CD4-positive, CD25-positive, alpha-beta regulatory T cell (primary cell): ENCODE data around the gene ATXN2. TPM values are rescaled to one million over a fixed set of nuclear protein-coding genes. Genes with fewer than 3 reads are reported as not detected.
A peak's percentile ranks its signal among the peaks of the same experiment; 100 is the strongest.

ENCODE experiments used
- ATAC-seq, 2 donors: fragments of 150-1000 bp; cut with Tn5 transposase; one replicate each; pipeline ENCODE4 v1.10.0; 2021; ENCODE audit warnings: low read depth in 2 of 2, moderate number of reproducible peaks in 2 of 2, moderate library complexity in 1 of 2
- DNase-seq, 3 donors: peaks; one replicate each; pipeline versions ENCODE4 v3.0.0 to v3.0.0-alpha.2; 2012 to 2022; ENCODE audit warnings: mixed read lengths in 1 of 3
- H3K27ac ChIP-seq: one replicate; pipeline ENCODE4 v1.7.0; 2013; ENCODE audit warnings: mild to moderate bottlenecking, low read length; ENCODE audit not compliant: insufficient read depth, poor library complexity, severe bottlenecking
- H3K27me3 ChIP-seq: one replicate; pipeline ENCODE4 v1.7.0; 2013; ENCODE audit warnings: low read length; ENCODE audit not compliant: control insufficient read depth, insufficient read depth
- H3K36me3 ChIP-seq: one replicate; pipeline ENCODE4 v1.7.0; 2013; ENCODE audit warnings: mild to moderate bottlenecking, low read length, moderate library complexity; ENCODE audit not compliant: control insufficient read depth, insufficient read depth
- H3K4me1 ChIP-seq: 2 replicates; pipeline ENCODE4 v1.7.0; 2013; ENCODE audit warnings: mild to moderate bottlenecking, low read length; ENCODE audit not compliant: insufficient read depth, control insufficient read depth, poor library complexity, severe bottlenecking
- H3K4me3 ChIP-seq: one replicate; pipeline ENCODE4 v1.7.0; 2013; ENCODE audit warnings: low read depth, mild to moderate bottlenecking, low read length, moderate library complexity
- H3K9me3 ChIP-seq, 2 experiments: 1 replicate in 1 of 2; 2 replicates in 1 of 2; pipeline ENCODE4 v1.7.0; 2013; ENCODE audit warnings: low read length in 2 of 2, mild to moderate bottlenecking in 1 of 2, moderate library complexity in 1 of 2; ENCODE audit not compliant: control insufficient read depth in 2 of 2
- H3K27ac Mint-ChIP-seq, 3 donors: one replicate each; pipeline ENCODE4 v1.8.0; 2020 to 2022; ENCODE audit warnings: mild to moderate bottlenecking in 3 of 3, mixed read lengths in 3 of 3, moderate library complexity in 2 of 3
- H3K27me3 Mint-ChIP-seq: one replicate; pipeline ENCODE4 v1.8.0; 2022; ENCODE audit warnings: mild to moderate bottlenecking, mixed read lengths
- H3K36me3 Mint-ChIP-seq: one replicate; pipeline ENCODE4 v1.8.0; 2020; ENCODE audit warnings: mixed read lengths
- H3K4me1 Mint-ChIP-seq, 4 donors: one replicate each; pipeline ENCODE4 v1.8.0; 2020 to 2022; ENCODE audit warnings: mixed read lengths in 4 of 4, mild to moderate bottlenecking in 1 of 4
- H3K4me3 Mint-ChIP-seq, 4 donors: one replicate each; pipeline ENCODE4 v1.8.0; 2020 to 2022; ENCODE audit warnings: mild to moderate bottlenecking in 4 of 4, mixed read lengths in 4 of 4, moderate library complexity in 3 of 4
- H3K9me3 Mint-ChIP-seq, 7 donors: one replicate each; pipeline ENCODE4 v1.8.0; 2020 to 2022; ENCODE audit warnings: mixed read lengths in 7 of 7, mild to moderate bottlenecking in 3 of 7, moderate library complexity in 2 of 7
- polyA plus RNA-seq, 4 donors: library from polyadenylated mRNA; unstranded; fragments of 300-500 nt; fragmentation: Illumina TruSeq; gene quantifications; one replicate each; pipeline ENCODE4 v1.2.3, GENCODE V29; 2021
- total RNA-seq: library from RNA; stranded (reverse); gene quantifications from one replicate; pipeline ENCODE4 v1.2.3, GENCODE V29; 2022

ATXN2 gene
- total and polyA plus RNA-seq, 5 donors from 2014 or later, result 9.7 to 43.1 (median 14.8) TPM

GRCh38 chr12:111457577-111457976 is 141.5 kb downstream of the ATXN2 start:
- Mint-ChIP-seq H3K27ac (no peak overlapping the region), H3K27me3 (no peaks in the 10 kb centered on the region)
- no peak for DNase-seq

DNA sequence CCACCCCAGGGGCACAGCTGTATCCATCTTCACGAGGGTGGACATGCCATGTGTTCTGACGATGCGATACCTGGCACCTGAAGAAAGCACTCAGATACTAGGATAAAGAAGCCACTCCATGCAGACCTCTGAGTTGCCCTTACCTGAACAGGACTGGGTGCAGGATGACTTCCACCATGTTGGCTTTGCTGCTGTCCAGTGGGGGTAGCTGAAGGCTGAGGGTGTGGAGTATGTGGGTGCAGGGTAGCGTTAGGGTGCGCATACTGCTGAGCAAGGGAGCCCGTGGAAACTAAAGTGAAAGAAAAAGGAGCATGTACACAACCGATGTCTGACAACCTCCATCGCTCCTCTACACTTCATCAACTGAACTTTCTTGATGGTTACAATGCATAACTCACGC is 142.0 kb downstream of the ATXN2 start:
- Histone ChIP-seq H3K27me3 (no peaks in the 10 kb centered on the region), H3K36me3 (peaks cover 42% of the 10 kb centered on the region), H3K4me1 (peaks cover 6% of the 10 kb centered on the region), H3K27ac (no peak overlapping the region), H3K9me3 (no peaks in the 10 kb centered on the region), H3K4me3 (no peak overlapping the region)
- H3K36me3 Mint-ChIP-seq, result peaks cover 20% of the 10 kb centered on the region
- peaks cover 0 to under 1% (median under 1%) of the 10 kb centered on the region in 4 donors for H3K4me1 Mint-ChIP-seq
- no peak overlapping the region for H3K27ac Mint-ChIP-seq
- DNase-seq (no peak), ATAC-seq (no peak)
- no peak overlapping the region for H3K4me3 Mint-ChIP-seq
- no peaks in the 10 kb centered on the region for H3K9me3 Mint-ChIP-seq
- H3K27me3 Mint-ChIP-seq, result no peaks in the 10 kb centered on the region

More at GRCh38 chr12:111457577-111457976, 141.5 kb downstream of the ATXN2 start:
- no peaks in the 10 kb centered on the region for H3K27me3 ChIP-seq
- Mint-ChIP-seq H3K36me3 (peaks cover 20% of the 10 kb centered on the region), H3K4me1 (peaks cover 0 to 6% (median 4%) of the 10 kb centered on the region in 4 donors), H3K9me3 (no peaks in the 10 kb centered on the region), H3K4me3 (no peak overlapping the region)
- no peak overlapping the region for H3K4me3 ChIP-seq
- ATAC-seq, result no peak
- peaks cover 6% of the 10 kb centered on the region for H3K4me1 ChIP-seq
- H3K27ac ChIP-seq, result no peak overlapping the region
- H3K9me3 ChIP-seq, result no peaks in the 10 kb centered on the region
- peaks cover 37% of the 10 kb centered on the region for H3K36me3 ChIP-seq

GRCh38 chr12:111455448-111456320 is 143.4 kb downstream of the ATXN2 start:
- DNase-seq (no peak), ATAC-seq (no peak)
- Histone ChIP-seq H3K9me3 (no peaks in the 10 kb centered on the region), H3K4me1 (peaks cover under 1% of the 10 kb centered on the region), H3K27me3 (no peaks in the 10 kb centered on the region), H3K27ac (no peak overlapping the region), H3K36me3 (peaks cover 49% of the 10 kb centered on the region), H3K4me3 (no peak overlapping the region)
- Mint-ChIP-seq H3K4me1 (peaks cover 4 to 8% (median 5%) of the 10 kb centered on the region in 4 donors), H3K27ac (peak overlapping the region; percentile 10 to 53 (median 21)), H3K27me3 (no peaks in the 10 kb centered on the region), H3K36me3 (peaks cover 29% of the 10 kb centered on the region), H3K4me3 (peak overlapping the region in 1 of 4 donors; percentile 45), H3K9me3 (no peaks in the 10 kb centered on the region)

DNA sequence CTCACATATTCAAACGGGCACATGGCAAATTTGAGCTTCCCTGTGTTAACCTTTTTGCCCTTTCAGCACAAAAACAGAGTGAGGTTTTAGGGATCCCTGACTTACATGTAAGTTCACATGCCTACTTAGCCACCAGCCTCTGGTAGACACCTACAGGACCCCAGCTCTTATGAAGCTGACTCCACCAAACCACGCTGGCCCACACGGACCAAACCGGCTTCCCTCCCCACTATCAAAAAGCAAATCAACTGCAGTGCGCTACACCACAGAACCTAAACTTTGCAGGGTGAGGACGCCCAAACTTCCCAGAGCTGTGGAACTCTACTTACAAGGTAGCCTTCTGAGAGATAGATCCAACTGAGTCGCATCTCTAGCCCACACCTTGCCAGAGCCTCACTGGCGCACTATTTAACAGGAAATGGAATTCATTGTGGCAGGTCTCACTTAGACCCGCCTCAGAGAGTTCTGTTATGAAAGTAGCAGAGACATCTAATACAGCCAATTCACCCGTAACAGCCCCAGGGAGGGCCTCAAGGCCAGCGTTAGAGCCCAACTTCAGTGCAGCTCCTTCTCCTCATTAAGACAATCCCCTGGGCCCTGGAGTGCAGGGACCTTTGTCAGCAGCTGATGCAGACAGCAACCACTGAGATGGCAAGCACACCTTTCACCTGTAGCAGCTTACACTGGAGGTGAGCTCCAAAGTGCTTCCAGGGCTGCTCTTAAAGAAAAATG is 144.2 kb downstream of the ATXN2 start:
- no peak for ATAC-seq

DNA sequence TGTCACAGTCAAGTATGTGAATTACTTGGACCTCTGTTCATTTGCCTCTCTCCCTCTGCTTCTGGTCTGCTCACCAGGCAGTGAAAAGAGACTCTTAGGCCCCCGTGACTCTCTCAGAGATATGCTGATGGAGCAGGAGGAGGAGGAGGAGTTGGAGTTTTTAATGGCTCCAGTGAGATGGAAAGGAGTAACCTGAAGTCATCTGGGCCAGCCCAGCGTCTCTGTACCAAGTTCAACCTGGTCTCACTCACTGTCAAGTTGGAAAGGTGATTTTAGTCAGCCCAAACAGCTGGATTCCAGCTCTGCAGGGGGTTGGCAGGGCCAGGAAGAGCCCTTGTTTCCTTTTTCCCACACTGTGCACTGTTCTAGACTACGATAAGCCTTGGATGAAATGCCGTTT is 144.8 kb downstream of the ATXN2 start:
- no peaks in the 10 kb centered on the region for H3K9me3 ChIP-seq
- H3K27me3 Mint-ChIP-seq, result no peaks in the 10 kb centered on the region
- no peak for ATAC-seq
- H3K27ac Mint-ChIP-seq, result peak overlapping the region in 1 of 3 donors; percentile 49
- peaks cover 6 to 16% (median 10%) of the 10 kb centered on the region in 4 donors for H3K4me1 Mint-ChIP-seq
- H3K36me3 Mint-ChIP-seq, result peaks cover 35% of the 10 kb centered on the region
- H3K4me3 ChIP-seq, result no peak overlapping the region
- no peaks in the 10 kb centered on the region for H3K4me1 ChIP-seq
- peaks cover 57% of the 10 kb centered on the region for H3K36me3 ChIP-seq
- H3K27ac ChIP-seq, result no peak overlapping the region
- H3K4me3 Mint-ChIP-seq, result no peak overlapping the region
- no peak for DNase-seq
- H3K27me3 ChIP-seq, result no peaks in the 10 kb centered on the region
- no peaks in the 10 kb centered on the region for H3K9me3 Mint-ChIP-seq

More for the DNA sequence above, 144.2 kb downstream of the ATXN2 start:
- H3K9me3 ChIP-seq, result no peaks in the 10 kb centered on the region
- H3K27me3 Mint-ChIP-seq, result no peaks in the 10 kb centered on the region
- H3K4me3 Mint-ChIP-seq, result no peak overlapping the region
- H3K27me3 ChIP-seq, result no peaks in the 10 kb centered on the region
- no peaks in the 10 kb centered on the region for H3K9me3 Mint-ChIP-seq
- H3K4me1 Mint-ChIP-seq, result peaks cover 6 to 13% (median 8%) of the 10 kb centered on the region in 4 donors
- H3K36me3 Mint-ChIP-seq, result peaks cover 33% of the 10 kb centered on the region
- H3K36me3 ChIP-seq, result peaks cover 55% of the 10 kb centered on the region
- H3K27ac ChIP-seq, result no peak overlapping the region
- H3K4me1 ChIP-seq, result no peaks in the 10 kb centered on the region
- H3K4me3 ChIP-seq, result no peak overlapping the region
- peak overlapping the region; percentile 49 to 84 (median 62) for H3K27ac Mint-ChIP-seq
- no peak for DNase-seq

DNA sequence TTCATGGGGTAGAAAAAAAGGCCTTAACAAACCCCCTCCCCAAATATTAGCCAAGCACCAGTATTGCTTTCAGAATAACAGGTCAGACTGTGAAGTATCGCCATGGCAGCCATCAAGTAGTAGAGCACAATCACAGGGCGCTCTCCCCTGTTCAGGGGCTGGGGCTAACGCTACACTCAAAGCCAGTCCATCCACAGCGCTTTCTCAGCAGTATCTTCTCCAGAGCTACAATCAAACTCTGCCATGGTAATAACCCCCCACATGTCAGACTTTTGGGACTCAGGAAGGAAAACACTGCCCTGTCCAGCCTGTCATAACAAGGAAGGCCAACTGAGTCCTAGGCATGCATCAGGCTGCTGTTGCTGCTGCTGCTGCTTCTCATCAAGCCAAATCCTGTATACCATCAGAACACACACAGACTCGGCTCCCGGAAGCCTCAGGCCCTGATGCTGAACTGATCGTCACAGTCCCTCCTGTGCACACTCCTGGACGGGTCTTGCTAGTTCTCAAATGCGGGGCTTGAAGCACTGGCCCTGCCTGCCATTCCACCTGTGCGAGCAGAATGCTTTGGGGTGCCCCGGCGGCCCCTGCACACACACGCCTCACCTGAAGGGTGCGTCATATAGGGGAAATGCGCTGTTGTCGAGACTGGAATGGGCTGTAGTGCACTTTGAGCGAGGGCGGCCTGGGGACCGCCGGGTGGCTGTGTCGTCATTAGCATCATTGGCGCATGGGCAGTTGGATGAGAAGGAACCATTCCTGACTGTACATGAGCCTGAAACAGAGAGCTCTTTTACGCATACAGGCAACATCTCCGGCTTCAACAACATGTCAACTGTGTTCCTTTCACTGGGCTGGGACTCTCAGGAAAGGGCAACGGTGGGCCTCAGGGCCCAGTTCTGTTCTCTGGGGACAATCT is 145.8 kb downstream of the ATXN2 start:
- no peak for DNase-seq
- Histone ChIP-seq H3K4me1 (no peaks in the 10 kb centered on the region), H3K36me3 (peaks cover 67% of the 10 kb centered on the region), H3K9me3 (no peaks in the 10 kb centered on the region), H3K27me3 (no peaks in the 10 kb centered on the region), H3K4me3 (no peak overlapping the region), H3K27ac (no peak overlapping the region)
- H3K4me1 Mint-ChIP-seq, result peaks cover 6 to 22% (median 14%) of the 10 kb centered on the region in 4 donors
- peaks cover 45% of the 10 kb centered on the region for H3K36me3 Mint-ChIP-seq
- no peak for ATAC-seq
- no peaks in the 10 kb centered on the region for H3K27me3 Mint-ChIP-seq
- H3K4me3 Mint-ChIP-seq, result no peak overlapping the region
- no peak overlapping the region for H3K27ac Mint-ChIP-seq
- no peaks in the 10 kb centered on the region for H3K9me3 Mint-ChIP-seq

DNA sequence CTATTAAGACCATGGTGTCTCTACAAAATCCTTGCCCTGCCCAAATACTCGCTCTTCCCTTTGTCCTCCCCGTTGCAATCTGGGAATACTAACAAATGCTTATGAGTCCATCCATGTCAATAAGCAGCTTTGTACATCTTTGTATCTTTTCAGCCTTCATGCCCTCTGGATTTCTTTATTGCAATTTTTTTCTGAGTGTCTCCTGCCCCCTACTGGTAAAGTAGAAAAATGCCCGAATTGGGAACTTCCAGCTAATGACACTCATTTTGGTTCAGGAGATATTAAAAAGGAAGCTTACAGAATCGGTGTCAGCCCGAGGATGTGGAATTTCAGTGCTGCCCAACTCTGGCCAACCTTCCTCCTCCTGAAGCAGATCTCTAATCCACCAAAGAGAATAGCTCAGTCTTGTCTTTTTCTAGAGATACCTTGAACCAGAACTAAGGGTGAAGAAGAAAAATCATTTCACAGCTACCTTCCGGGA is 147.4 kb downstream of the ATXN2 start:
- peak overlapping the region; percentile 20 for H3K27ac ChIP-seq
- peak in 2 of 3 donors; percentile 71 to 76 for DNase-seq

More for the DNA sequence above, 147.4 kb downstream of the ATXN2 start:
- no peak overlapping the region for H3K4me3 ChIP-seq
- Mint-ChIP-seq H3K36me3 (peaks cover 52% of the 10 kb centered on the region), H3K9me3 (no peaks in the 10 kb centered on the region), H3K27ac (peak overlapping the region in 1 of 3 donors; percentile 37), H3K4me3 (no peak overlapping the region), H3K27me3 (no peaks in the 10 kb centered on the region), H3K4me1 (peaks cover 6 to 30% (median 14%) of the 10 kb centered on the region in 4 donors)
- peak in 1 of 2 donors; percentile 47 for ATAC-seq
- no peaks in the 10 kb centered on the region for H3K9me3 ChIP-seq
- H3K36me3 ChIP-seq, result peaks cover 78% of the 10 kb centered on the region
- H3K4me1 ChIP-seq, result no peaks in the 10 kb centered on the region
- H3K27me3 ChIP-seq, result no peaks in the 10 kb centered on the region
